ENCODE results near the gene RMND5B.

DNA sequence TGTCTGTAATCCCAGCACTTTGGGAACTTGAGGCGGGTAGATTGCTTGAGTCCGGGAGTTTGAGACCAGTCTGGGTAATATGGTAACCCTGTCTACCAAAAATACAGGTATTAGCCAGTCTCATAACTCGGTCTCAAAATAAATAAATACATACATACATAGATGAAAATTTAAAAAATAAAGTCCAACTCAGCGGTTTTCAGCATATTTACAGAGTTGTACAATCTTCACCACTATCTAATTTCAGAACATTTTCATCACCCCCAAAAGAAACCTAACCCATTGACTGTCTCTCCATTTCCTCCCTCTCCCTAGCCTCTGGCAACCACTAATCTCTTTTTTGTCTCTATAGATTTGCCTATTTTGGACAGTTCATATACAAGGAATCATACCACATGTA, 10.7 kb downstream of the RMND5B start:
- no peak for TF ChIP-seq JUND (IDR thresholded peaks at IDR 0.05)
- no peak for TF ChIP-seq MEF2A (IDR thresholded peaks at IDR 0.05; ENCODE audit: borderline replicate concordance, low read depth)
- TF ChIP-seq, protein P1, sequence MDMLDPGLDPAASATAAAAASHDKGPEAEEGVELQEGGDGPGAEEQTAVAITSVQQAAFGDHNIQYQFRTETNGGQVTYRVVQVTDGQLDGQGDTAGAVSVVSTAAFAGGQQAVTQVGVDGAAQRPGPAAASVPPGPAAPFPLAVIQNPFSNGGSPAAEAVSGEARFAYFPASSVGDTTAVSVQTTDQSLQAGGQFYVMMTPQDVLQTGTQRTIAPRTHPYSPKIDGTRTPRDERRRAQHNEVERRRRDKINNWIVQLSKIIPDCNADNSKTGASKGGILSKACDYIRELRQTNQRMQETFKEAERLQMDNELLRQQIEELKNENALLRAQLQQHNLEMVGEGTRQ (IDR thresholded peaks at IDR 0.05; ENCODE audit: borderline replicate concordance, low read depth, low read length), result no peak
- no peak for TF ChIP-seq MXI1 (IDR thresholded peaks at IDR 0.05; ENCODE audit: low read depth, low read length)
